ENCODE results near the gene LENG9.
"Not testable (repeated sequence)": the region's sequence is repeated elsewhere in the genome, so short reads cannot be mapped to it uniquely, and the experiment has no call there.

The LENG9 gene

GRCh38 chr19:54463531-54464043 lies at the start of gene LENG9:
Gene LENG9 (minus strand): TSS chr19:54463778. CDS start chr19:54463526, 252 bp downstream.
- peak; percentile 98 for DNase-seq (ENCODE audit: low read depth)

GRCh38 chr19:54509200-54509940 lies 45.8 kb upstream of the LENG9 start:
- not testable (repeated sequence) for DNase-seq (ENCODE audit: low read depth)

- not testable (repeated sequence) for DNase-seq (ENCODE audit: low read depth)
These were observed 44.9 kb upstream of the LENG9 start for GRCh38 chr19:54508487-54508886.

DNA sequence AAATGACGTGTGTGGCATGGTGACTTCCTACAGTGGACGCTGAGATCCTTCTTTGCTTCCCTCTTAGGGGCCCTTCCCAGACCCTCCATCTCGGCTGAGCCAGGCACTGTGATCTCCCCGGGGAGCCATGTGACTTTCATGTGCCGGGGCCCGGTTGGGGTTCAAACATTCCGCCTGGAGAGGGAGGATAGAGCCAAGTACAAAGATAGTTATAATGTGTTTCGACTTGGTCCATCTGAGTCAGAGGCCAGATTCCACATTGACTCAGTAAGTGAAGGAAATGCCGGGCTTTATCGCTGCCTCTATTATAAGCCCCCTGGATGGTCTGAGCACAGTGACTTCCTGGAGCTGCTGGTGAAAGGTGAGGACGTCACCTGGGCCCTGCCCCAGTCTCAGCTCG lies 44.2 kb upstream of the LENG9 start:
- no peak for DNase-seq (ENCODE audit: low read depth)

DNA sequence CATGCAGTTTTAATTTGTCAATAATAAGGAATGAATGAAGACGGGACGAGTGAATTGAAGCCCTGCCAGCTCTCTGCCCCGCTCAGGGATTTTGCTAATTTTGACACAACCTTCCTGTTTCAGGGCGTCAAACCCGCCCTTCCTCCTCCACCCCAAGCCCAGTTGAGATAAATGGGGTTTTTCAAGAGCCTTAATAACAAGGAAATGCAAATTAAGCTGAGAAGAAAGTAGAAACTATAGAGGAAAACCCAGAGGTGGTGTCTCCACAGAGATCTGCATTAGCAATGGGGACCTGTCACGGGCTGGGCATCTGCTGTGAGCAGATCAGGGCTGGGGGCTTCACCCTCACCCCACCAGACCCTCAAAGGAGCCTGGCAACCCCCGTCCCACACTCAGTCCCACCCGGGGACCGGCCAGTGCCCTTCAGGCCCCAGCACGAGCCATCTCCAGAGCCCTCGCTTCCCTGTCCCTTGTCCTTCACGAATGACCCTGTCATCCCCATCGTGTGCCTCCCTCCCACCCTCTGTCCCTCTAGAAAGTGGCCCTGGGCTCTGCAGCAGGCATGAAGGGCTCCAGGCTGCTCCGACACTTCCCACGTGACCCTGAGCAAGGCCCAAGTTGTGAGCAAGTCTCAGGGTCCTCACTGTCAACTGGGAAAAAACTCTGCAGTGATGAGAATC lies 43.6 kb upstream of the LENG9 start:
- not testable (repeated sequence) for DNase-seq (ENCODE audit: low read depth)

GRCh38 chr19:54506079-54506478 lies 42.5 kb upstream of the LENG9 start:
- DNase-seq (ENCODE audit: low read depth) = no peak

GRCh38 chr19:54505542-54505941 lies 42.0 kb upstream of the LENG9 start:
- DNase-seq (ENCODE audit: low read depth) = not testable (repeated sequence)

GRCh38 chr19:54502518-54503048 lies 39.0 kb upstream of the LENG9 start, which contains the start of gene LAIR2:
Gene LAIR2 (plus strand): TSS chr19:54502831. CDS start chr19:54502919, 88 bp downstream.
- DNase-seq (ENCODE audit: low read depth) = no peak

- DNase-seq (ENCODE audit: low read depth) = not testable (repeated sequence)
These were observed 34.8 kb upstream of the LENG9 start for GRCh38 chr19:54498451-54498772.

DNA sequence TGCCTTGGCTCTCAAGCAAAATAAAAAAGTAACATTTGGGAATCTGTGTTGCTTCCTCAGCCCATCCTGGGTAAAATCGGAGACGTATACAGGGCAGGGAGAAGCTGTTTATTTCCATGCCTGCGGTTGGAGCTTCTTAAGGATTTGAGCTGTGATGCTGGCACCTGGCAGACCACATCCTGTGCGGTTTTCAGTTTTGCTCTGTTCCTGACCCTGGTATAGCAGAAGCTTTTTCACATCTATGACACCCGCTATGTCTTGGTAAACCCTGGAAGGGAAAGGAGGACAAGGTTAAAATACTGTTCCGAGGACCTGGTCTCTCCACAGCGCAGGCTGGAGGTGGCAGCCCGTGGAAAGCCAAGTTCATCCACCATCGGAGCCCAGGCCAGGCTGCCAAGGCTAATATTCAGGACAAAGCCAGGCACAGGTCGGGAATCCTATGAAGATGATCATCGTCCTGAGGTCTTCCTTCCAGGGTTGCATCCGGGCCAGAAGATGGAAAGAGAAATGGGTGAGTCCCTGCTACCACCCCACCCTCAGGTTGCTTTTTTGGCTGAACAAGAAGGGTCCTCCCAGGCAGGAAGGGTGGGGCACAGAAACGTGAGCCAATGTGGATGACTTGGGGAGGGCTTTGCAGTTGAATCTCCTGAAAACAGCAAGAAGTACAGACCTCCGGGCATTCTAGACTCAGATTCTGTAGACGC lies 34.3 kb upstream of the LENG9 start:
- DNase-seq (ENCODE audit: low read depth) = not testable (repeated sequence)

DNA sequence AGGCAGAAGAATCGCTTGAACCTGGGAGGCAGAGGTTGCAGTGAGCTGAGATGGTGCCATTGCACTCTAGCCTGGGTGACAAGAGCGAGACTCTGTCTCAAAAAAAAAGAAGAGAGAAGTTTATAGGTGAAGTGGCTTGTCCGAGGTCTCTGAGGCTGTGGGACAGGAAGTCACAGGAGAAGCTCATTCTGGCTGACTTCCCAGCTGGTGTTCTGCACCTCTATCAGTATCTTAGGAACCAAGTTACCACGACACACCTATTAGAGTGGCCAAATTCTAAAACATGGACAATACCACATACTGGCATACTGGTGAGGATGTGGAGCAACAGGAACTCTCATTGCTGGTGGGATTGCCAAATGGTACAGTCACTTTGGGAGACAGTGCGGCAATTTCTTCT lies 31.7 kb upstream of the LENG9 start:
- not testable (repeated sequence) for DNase-seq (ENCODE audit: low read depth)

DNA sequence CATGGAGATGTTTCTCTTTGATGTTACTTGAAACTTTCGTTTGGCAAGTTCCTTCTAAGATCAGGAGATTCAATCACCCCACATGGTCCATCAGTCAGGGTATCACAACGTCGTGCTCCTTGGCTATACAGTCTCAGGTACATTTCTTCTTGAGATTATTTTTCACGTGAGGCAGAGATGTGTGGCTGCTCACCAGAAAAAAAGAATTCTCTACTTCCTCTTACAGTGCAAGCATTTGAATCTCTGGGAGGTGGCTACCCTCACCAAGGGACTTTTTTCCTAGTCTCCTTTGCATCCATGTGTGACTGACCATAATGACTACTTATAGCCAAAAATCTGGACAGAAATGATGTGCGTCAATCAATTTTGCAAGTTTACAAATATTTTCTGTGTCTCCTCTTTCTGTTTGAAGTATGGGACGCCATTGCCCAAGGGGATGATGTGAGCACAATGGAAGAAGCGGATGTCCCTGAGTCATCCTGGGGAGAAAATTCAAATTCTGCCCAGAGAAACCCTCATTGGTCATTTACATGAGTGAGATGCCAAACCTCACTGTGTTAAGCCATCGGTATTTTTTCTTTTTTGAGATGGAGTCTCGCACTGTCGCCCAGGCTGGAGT lies 30.5 kb upstream of the LENG9 start:
- DNase-seq (ENCODE audit: low read depth) = no peak

- DNase-seq (ENCODE audit: low read depth) = not testable (repeated sequence)
These were observed 29.5 kb upstream of the LENG9 start for GRCh38 chr19:54493056-54493455.

DNA sequence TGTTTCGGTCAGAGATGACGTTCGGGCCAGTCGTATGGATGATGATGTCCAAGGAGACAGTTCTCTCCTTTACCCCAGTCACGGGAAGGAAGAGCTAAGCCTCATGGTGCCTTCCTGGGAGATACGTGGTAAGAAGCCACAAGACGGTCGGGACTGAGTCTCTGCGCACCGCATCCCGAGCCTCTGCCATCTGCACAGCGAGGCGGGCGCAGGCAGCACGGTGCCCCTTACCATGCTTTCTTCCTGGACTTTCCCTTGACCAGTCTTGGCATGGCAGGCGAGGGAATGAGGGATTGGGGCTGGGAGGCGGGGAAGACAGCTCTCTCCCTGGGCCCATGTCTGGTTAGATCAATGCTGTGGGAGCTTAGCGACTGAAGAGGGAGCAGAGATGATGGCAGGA lies 29.0 kb upstream of the LENG9 start:
- DNase-seq (ENCODE audit: low read depth) = no peak

DNA sequence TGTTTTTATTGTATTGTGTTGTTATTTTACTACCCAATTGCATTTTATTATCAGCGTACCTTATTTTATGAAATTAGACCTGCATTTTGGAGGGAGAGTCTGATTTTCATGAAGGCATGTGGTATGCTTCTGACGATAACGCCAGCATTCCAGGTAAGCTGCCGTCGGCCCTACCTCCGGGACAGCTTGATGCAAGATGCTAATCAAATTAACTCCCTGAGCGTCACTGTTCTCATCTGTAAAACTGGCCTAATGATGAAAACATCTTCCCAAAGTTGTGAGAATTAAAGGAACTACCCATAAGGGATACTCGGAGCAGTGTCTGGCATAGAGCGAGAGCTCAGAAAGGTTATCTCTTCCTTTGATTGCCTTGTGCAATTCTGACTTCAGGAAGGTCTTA lies 26.2 kb upstream of the LENG9 start:
- DNase-seq (ENCODE audit: low read depth) = no peak

GRCh38 chr19:54489341-54489740 lies 25.8 kb upstream of the LENG9 start:
- no peak for DNase-seq (ENCODE audit: low read depth)

DNA sequence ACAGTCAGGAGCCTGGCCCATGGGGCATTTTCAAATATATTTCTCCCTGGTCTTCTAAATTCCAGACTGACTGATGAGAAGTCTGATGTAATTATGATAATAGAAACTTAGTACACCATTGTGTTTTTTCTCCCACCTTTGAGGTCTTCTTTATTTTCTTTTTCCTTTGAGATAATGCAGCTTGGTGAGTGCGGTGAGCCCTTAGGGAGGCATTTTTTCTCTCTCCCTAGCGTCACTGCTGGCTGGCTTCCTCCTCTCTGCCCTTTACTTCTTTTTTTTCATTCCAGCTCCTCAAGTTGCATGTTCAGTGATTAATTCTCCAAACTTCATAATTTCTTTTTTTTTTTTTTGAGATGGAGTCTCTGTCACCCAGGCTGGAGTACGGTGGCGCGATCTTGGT lies 22.3 kb upstream of the LENG9 start:
- no peak for DNase-seq (ENCODE audit: low read depth)

DNA sequence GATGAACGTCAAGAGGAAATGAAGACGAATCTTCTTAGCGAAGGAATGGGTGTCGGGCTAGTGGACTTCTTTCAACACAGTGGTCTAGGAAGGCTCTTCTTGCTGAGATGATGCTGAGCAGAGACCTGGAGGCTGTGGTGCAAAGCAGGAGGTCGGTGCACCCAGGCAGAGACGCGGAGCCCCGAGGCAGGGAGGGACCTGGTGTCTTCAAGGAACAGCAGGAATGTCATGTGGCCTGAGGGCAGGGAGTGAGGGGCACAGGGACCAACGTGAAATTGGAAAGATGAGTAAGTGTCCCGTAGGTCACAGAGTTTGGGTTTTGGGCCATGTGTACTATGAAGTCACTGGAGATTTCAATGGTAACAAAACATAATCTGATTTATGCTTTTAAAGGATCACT lies 20.9 kb upstream of the LENG9 start:
- DNase-seq (ENCODE audit: low read depth) = no peak

DNA sequence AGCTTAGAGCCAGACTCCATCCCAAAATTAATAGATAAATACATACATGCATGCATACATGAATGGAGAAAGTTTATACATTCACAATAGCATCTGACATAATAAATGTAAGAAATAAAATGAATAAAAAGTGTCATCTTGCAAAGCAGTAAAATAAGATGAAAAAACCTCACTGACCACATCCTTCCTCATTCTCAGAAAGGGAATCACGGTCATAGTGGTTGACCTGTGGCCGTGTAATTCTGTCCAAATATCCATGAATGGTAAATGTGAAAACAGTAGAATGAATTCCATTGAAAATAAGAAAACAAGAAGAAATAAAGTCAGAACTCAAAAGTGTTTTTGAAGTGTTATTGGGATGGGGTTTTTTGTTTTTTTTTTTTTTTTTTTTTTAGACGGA lies 19.3 kb upstream of the LENG9 start:
- no peak for DNase-seq (ENCODE audit: low read depth)

- DNase-seq (ENCODE audit: low read depth) = no peak
These were observed 17.9 kb upstream of the LENG9 start for GRCh38 chr19:54481326-54481930.

GRCh38 chr19:54480051-54480450 lies 16.5 kb upstream of the LENG9 start:
- no peak for DNase-seq (ENCODE audit: low read depth)
